Head of caudate nucleus (tissue), 42 donors: ENCODE measurements around the gene EP400.
A peak's percentile ranks its signal among the peaks of the same experiment; 100 is the strongest.

Experiments
- DNase-seq, 42 donors: peaks; one replicate each; pipeline versions ENCODE4 v3.0.0 to v3.0.0-alpha.2; 2020 to 2021; ENCODE audit warnings: mixed read lengths in 7 of 42
- intact Hi-C: fragments of 100-400 bp; cut with DNase I; formaldehyde crosslinking; loops from one replicate; pipeline ENCODE4 v1.15.0; 2022

The EP400 gene, protein sequence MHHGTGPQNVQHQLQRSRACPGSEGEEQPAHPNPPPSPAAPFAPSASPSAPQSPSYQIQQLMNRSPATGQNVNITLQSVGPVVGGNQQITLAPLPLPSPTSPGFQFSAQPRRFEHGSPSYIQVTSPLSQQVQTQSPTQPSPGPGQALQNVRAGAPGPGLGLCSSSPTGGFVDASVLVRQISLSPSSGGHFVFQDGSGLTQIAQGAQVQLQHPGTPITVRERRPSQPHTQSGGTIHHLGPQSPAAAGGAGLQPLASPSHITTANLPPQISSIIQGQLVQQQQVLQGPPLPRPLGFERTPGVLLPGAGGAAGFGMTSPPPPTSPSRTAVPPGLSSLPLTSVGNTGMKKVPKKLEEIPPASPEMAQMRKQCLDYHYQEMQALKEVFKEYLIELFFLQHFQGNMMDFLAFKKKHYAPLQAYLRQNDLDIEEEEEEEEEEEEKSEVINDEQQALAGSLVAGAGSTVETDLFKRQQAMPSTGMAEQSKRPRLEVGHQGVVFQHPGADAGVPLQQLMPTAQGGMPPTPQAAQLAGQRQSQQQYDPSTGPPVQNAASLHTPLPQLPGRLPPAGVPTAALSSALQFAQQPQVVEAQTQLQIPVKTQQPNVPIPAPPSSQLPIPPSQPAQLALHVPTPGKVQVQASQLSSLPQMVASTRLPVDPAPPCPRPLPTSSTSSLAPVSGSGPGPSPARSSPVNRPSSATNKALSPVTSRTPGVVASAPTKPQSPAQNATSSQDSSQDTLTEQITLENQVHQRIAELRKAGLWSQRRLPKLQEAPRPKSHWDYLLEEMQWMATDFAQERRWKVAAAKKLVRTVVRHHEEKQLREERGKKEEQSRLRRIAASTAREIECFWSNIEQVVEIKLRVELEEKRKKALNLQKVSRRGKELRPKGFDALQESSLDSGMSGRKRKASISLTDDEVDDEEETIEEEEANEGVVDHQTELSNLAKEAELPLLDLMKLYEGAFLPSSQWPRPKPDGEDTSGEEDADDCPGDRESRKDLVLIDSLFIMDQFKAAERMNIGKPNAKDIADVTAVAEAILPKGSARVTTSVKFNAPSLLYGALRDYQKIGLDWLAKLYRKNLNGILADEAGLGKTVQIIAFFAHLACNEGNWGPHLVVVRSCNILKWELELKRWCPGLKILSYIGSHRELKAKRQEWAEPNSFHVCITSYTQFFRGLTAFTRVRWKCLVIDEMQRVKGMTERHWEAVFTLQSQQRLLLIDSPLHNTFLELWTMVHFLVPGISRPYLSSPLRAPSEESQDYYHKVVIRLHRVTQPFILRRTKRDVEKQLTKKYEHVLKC (N-terminal part only)

DNA sequence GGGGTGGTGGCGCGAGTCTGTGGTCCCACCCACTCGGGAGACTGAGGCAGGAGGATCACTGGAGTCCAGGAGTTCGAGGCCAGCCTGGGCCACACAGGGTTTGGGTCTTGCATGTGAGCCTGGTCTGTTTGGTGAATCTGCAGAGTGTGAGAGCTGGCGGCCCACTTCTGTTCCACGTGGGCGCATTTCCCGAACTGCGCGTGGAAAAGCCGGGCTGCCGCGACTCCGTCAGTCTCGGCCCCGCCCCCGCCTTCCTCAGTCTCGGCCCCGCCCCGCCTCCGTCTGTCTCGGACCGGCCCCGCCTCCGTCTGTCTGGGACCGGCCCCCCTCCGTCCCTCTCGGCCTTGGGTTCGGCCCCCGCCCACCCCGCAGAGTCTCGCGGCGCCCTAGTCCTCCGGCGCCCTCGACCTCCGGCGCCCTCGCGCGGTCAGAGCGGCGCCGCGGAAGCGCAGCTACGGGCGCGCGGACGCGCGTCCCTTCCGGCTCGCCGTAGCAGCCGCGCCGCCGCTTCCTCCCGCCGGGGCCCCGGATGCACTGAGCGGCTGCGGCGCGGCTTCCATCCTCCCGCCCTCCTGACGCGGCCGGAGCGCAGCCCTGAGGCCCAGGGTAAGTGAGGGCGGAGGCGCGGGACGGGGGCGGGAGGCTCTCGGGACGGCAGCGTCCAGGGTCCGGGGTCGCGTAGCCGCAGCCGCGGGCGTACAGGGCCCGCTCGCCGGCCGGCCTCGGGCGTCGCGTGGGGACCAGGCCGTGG, at the start of gene EP400:
TSS of gene EP400 (plus strand) at position 512 of the 751 bp plus-strand sequence. CDS start 10,678 bp downstream, outside the sequence.
- intact Hi-C loops, result loop anchor here (2.0 to 5.0 kb wide), 2 partner anchors 21 to 112 kb away; partner anchors contain the start of gene PUS1

DNA sequence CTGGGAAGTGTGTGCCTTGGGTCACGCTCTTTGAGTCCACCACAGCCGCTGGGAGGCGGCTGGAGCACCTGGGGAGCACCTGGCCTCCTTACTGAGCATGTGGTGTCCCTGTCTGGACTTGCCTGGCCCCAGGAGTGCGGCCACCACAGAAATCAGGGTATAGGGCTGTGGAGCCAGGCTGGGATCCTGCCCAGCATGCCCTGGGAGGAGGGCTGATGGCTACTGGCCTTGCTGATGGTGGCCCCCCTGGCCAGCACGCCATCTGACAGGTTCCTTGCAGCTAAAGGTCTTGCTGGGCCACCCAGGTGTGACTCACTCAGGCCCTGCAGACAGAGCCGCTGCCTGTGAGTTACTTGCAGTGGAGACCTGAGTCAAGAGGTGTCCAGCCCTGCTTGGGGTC, 49.3 kb upstream of the EP400 start:
- peak in 1 of 42 donors; percentile 34 for DNase-seq
- intact Hi-C loops, result no loop called here

More for the DNA sequence above, at the start of gene EP400:
- peak; percentile 85 to 97 (median 94) for DNase-seq

DNA sequence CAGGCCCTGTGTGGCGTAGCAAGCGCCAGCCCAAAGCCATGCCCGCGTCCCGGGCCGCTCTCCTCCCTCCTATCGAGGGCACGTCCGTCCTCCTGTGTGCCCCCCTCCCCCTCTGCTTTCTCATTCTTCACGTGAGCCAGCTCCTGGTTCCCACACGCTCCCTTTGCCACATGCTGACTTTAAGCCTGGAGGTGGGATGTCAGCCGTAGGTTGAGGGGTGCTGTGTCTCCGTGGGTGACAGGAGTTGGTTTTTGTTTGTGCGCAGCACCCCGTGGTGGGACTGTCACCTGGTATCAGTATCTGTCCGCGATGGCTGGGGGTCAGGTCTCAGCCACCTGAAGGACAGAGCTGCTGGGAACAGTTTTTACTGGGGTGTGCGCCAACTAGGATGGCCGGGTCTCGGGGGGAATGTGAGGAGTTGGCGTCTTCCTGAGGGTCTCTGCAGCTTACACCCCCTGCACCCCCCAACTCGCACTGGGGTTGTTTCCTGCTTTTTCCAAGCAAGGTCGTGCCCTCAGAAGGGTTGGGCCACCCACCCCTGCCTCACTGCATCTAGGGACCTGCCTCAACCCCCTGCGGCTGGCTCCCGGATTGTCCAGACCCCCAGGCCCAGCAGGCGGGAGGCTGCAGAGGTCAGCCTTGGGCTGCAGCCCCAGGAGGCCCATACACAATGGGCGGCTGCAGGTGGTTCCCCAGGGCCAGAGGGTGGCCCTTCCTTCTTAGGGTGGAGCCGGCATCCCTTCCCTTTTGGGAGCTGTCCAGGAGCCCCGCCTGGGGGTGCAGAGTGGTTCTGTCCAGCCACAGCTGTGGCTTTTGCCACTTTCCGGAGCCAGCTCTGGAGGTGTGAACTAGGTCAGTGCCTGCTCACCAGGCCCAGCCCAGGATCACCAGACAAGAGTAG, 48.1 kb upstream of the EP400 start:
- peak in 24 of 42 donors; percentile 31 to 78 (median 60) for DNase-seq
- intact Hi-C loops, result no loop called here

DNA sequence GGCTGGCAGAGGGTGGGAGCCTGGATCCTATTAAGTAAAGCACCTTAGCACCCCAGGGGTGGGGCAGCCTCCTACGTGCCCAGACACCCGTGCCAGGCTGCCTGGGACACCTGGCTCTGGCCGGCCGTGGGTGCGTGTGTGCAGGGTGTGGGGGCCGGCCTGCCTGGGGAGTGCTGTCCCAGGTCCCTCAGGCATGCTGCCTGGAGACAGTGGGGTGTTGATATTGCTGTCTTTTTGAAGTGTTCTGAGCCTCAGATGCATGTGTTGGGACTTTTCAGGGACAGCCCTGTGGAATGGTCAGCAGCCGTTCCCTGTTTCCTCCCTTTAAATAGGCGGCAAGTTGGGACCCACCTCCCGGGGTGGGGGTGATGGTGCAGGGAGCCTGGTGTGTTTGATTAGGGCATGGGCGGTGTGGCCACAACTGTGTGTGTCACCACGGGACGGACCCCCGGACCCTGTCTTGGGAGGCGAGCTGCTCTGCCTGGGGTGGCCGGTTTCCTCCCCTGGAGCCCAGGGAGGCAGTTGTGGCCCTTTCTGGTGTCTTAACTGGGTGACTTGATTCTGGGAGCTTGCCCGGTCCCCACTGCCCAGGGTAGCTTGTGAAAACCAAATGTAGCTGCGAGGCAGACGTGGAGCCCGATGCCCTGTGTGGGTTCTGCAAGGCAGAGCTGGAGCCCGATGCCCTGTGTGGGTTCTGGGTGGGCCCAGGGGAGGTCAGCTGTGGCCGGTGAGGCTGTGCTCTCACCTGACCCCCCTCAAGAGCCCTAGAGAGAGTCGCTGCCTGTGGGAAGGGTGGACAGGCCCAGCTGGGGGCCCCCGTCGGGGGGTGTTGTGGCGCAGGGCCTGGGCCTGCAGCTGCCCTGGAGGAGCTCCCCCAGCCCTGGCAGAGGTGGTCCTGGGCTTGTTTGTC, 47.2 kb upstream of the EP400 start:
- intact Hi-C loops, result no loop called here
- DNase-seq, result peak in 3 of 42 donors; percentile 16 to 35 (median 25)

DNA sequence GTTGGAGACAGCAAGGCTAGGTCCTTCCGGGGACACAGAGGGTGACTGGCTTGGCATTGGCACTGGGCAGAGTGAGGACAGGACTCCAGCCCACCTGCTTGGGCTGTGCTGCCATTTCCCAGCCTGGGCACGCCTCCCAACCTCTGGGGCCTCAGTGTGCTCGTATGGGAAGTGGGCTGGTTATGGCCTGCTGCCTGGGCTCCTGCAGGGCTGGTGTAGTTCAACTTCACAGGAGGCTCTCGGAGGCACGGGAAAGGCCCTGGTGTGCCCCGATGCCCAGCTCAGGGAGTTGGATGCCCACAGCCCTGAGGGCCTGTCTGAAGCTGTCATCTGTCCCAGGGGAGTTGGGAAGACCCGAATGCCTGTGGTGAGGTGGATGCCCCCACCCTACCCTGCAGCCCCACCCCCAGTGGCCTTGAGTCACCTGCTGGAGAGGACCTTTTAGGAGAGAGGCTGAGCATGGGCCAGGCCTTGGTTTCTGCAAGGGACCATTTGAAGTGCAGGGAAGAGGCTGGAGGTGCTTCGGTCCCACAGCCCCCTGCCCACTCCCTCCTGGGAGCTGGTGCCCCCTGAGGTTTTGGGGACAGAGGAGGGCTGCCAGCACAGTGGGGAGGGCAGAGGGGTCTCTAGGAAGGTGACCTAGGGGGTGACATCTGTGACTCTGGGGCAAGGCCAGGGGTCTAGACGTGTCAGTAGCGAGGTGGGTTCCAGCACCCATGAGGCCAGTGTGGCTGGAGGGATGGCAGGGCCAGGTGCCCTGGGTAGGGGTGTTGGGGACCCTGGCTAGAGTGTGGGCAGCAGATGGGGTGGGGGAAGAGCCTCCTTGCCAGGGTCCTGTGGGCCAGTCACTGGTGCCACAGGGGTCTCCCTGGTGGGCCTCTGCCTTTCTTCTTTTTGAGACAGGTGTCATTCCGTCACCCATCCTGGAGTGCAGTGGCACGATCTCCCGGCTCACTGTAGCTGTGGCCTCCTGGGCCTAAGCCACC, 46.2 kb upstream of the EP400 start:
- intact Hi-C loops, result no loop called here
- peak in 2 of 42 donors; percentile 5 to 25 for DNase-seq

DNA sequence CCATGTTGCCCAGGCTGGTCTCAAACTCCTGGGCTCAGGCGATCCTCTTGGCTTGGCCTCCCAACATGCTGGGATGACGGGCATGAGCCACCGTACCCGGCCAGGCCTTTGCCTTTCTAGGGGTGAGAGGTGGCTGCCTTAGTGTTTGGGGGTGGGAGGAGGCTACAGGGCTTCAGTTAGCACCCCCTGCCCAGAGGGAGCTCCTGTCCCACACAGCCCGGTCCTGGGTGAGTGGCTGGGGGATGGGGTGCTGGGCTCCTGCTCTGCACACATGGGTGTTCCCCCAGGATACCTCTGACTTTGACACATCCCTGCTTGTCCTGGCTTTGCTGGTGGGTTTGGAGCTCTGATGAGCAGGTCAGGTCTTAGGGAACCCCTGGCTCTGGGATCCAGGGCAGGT, 45.4 kb upstream of the EP400 start:
- DNase-seq, result no peak
- intact Hi-C loops, result no loop called here

DNA sequence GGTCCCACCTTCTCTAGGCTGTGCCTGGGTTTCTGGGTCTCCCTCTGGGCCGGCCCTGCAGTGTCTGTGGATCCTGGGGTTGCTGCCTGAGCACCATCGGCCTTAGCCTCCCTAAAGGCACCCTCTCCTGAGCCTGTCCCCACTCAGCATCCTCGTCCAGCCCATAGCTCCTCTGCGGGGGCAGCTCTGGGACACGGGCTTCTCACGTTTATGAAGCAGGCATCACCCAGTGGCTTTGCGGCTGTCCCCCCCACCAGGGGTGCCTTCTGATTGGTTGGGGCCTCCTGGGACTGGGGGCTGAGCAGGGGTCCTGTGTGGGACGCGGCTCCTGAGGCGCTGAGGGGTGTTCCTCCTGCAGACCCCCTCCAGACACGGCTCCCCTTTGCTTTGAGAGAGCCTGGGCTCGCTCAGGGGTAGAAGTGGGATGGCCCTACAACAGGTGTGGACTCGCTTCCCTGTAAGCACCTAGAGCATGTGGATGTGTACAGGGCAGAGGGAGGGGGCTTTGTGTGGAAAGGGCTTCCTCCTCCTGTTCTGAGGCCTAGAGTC, 44.6 kb upstream of the EP400 start:
- DNase-seq, result peak in 2 of 42 donors; percentile 6 to 23
- intact Hi-C loops, result no loop called here

DNA sequence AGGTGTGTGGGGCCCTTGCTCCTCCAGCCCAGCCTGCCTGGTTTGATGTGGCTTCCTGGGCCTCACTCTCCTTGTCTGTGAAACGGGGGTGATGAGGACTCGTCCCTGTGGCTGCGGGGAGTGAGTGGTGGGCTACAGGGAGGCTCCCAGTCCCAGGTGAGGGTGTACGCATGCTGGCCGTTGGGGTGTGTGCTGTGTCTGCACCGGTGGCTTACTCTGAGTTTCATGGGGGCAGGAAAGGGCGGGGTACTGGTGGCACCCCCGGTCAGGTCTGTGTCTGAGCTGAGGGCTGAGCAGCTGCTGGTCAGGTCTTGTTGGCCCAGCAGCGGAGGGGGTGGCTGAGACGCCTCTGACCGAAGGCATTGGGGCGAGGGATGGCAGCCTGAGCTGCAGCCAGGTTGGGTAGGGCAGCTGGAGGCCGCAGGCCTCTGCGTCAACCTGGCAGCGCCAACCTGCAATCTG, 44.1 kb upstream of the EP400 start:
- DNase-seq, result peak in 1 of 42 donors; percentile 23
- intact Hi-C loops, result no loop called here

DNA sequence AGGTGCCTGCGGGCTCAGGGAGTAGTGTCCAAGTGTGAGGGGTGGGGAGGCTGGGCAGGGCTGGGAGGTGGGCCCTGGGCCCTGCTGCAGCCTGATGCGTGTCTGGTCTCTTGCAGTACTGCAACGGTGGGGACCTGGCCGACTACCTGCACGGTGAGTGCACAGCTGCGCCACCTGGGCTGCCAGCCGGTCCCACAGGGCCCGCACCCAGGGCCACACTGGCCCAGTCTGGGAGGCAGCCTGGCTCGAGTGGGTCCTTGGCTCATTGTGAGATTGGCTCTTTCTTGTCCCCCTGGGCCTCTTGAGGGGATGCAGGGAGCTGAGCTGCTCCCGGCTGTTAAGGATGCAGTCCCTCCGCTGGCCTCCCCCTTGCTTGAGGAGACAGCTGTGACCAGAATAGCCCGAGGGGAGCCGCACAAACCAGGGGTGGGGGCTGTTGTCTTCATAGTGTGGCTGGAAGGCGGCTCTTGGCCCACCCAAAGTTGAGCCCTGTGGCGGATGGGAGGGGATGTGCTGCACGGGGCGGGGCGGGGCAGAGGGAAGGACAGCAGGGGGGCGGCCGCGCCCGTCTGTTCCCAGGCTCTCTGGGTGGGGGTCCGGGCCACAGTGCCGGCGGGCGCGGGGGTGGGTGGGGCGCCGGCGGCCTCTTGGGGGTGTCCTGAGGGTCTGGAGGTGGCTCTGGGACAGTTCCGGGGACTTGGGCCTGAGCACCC, 42.2 kb upstream of the EP400 start:
- DNase-seq, result no peak
- intact Hi-C loops, result no loop called here

DNA sequence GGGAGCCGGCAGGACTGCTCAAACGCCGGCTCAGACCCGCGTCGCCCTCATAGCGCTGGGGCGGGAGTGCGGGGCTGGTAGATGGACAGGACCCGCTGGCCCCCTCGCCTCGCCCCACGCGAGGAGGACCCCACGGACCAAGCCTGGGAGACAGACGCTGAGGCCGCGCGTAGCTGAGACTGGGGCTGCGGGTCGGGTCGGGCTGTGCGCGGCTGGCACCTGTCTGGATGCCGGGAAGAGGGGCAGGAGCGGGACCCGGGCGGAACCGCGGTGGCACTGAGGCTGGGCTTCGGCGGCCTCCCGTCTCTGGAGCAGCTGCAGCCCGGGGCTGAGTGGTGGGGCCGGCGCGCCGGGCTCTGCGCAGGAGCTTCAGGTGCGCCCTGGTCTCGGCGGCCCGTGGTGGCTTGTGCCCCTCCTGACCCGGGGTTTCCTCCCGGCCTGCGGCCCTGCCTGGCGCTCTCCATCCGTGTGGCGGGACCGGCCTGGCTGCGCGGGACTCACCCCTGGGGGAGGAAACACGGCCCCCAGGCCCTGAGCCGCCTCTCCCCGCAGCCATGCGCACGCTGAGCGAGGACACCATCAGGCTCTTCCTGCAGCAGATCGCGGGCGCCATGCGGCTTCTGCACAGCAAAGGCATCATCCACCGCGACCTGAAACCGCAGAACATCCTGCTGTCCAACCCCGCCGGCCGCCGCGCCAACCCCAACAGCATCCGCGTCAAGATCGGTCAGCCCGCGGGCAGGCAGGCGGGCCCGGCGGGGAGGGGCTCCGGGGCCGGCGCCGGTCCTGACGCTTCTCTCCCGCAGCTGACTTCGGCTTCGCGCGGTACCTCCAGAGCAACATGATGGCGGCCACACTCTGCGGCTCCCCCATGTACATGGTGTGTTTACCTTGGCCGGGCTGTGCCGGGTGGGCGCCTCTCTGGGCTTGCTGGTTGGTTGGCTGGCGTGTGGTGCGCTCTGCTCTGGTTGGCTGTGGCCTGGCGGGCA, 41.4 kb upstream of the EP400 start:
- intact Hi-C loops, result no loop called here
- peak in 2 of 42 donors; percentile 25 to 28 for DNase-seq

DNA sequence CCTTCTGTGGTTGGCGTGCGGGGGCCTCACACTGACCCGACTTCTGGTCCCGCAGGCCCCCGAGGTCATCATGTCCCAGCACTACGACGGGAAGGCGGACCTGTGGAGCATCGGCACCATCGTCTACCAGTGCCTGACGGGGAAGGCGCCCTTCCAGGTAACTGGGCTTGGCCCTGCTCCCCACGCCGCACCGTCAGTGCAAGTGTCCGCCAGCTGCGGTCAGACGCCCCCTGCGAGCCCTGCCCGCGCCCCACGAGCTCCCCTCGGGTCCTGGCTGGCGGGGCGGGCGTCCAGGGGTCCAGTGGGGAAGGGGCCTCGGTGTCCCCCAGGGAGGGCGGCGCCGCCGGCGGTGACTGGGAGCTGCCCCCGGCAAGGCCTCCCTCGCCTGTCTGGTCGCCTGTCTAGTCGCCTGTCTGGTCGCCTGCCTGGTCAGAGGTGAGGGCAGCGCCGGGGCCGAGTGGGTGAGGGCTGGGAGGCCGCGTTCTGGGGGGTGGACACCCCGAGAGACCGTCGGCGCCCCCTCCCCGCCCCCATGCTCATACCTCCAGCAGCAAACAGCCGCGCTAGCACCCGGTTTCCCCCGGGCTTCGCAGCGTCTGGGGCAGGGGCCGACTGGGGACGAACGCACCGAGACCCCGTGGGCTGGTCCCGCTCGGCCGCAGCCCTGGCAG, 40.5 kb upstream of the EP400 start:
- no peak for DNase-seq
- intact Hi-C loops, result no loop called here

DNA sequence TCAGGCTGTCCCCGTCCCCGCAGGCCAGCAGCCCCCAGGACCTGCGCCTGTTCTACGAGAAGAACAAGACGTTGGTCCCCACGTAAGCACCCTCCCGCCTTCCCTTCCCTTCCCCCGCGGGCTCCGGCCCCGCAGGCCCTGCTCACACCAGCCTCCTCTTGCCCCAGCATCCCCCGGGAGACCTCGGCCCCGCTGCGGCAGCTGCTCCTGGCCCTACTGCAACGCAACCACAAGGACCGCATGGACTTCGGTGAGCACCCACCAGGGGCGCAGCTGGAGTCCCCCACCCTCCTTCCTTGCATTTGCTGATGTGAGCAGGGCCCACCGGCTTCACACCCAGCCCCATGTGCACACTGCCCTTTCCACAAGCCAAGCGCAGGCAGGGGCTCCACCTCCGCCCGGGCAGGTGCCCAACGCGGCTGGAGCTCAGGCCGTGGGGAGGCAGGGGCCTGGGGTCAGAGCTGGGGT, 40.0 kb upstream of the EP400 start:
- DNase-seq, result no peak
- intact Hi-C loops, result no loop called here
